Measurements from ENCODE around the gene MGST2.

Gene MGST2

GRCh38 chr4:139654516-139654915, 11.1 kb upstream of the MGST2 start (continued):
- no peak for TF ChIP-seq CREB5 (CRISPR knock-in tag; IDR thresholded peaks at IDR 0.05; ENCODE audit: low read depth)
- no peak for TF ChIP-seq ZFP3 (CRISPR knock-in tag; IDR thresholded peaks at IDR 0.05)
- no peak for TF ChIP-seq RARB (CRISPR knock-in tag; IDR thresholded peaks at IDR 0.05)
- no peak for TF ChIP-seq ZFP30 (CRISPR knock-in tag; IDR thresholded peaks at IDR 0.05)
- TF ChIP-seq ISL1 (CRISPR knock-in tag; IDR thresholded peaks at IDR 0.05), result no peak
- no peak for TF ChIP-seq ESRRG (CRISPR knock-in tag; IDR thresholded peaks at IDR 0.05)

- peak; percentile 20; the same call in 1 of the 3 replicates for ATAC-seq
- no peak for TF ChIP-seq PATZ1 (CRISPR knock-in tag; IDR thresholded peaks at IDR 0.05; ENCODE audit: borderline replicate concordance)
- TF ChIP-seq ZFP3 (CRISPR knock-in tag; IDR thresholded peaks at IDR 0.05), result no peak
- no peak for TF ChIP-seq PPARA (CRISPR knock-in tag; IDR thresholded peaks at IDR 0.05; ENCODE audit: borderline replicate concordance)
Observed at GRCh38 chr4:139655116-139655515, 10.5 kb upstream of the MGST2 start.

GRCh38 chr4:139656614-139657486, 8.8 kb upstream of the MGST2 start:
- peak; percentile 97 for ATAC-seq
- TF ChIP-seq TCF4 (CRISPR knock-in tag; IDR thresholded peaks at IDR 0.05; ENCODE audit: borderline replicate concordance) (0 out of 2 replicates have a peak, but pooled peaks have one; percentile 13), ZFP30 (CRISPR knock-in tag; IDR thresholded peaks at IDR 0.05) (no peak)

- ATAC-seq, result no peak; the same call in 2 of the 3 replicates
- TF ChIP-seq PATZ1 (CRISPR knock-in tag; IDR thresholded peaks at IDR 0.05; ENCODE audit: borderline replicate concordance) (no peak), POU6F1 (CRISPR knock-in tag; IDR thresholded peaks at IDR 0.05; ENCODE audit: borderline replicate concordance, low read depth) (no peak), RARB (CRISPR knock-in tag; IDR thresholded peaks at IDR 0.05) (no peak), CSRNP3 (CRISPR knock-in tag; IDR thresholded peaks at IDR 0.05) (no peak), BACH2 (CRISPR knock-in tag; IDR thresholded peaks at IDR 0.05; ENCODE audit: borderline replicate concordance) (no peak), PPARA (CRISPR knock-in tag; IDR thresholded peaks at IDR 0.05; ENCODE audit: borderline replicate concordance) (no peak), ARNTL (CRISPR knock-in tag; IDR thresholded peaks at IDR 0.05; ENCODE audit: borderline replicate concordance, low read depth) (no peak), ZFP3 (CRISPR knock-in tag; IDR thresholded peaks at IDR 0.05) (no peak), CSDC2 (CRISPR knock-in tag; IDR thresholded peaks at IDR 0.05) (no peak), TSHZ2 (CRISPR knock-in tag; IDR thresholded peaks at IDR 0.05) (no peak), ZNF8 (CRISPR knock-in tag; IDR thresholded peaks at IDR 0.05) (no peak), ZFP30 (CRISPR knock-in tag; IDR thresholded peaks at IDR 0.05) (no peak), ZNF565 (CRISPR knock-in tag; conservative IDR thresholded peaks at IDR 0.05; ENCODE audit: low read depth) (no peak), GLIS3 (CRISPR knock-in tag; IDR thresholded peaks at IDR 0.05) (no peak)
Observed at GRCh38 chr4:139658185-139658584, 7.4 kb upstream of the MGST2 start.

Data from SK-N-SH treated with all-trans-retinoic acid at 6 μM for 48 hours (cell line).